Lower leg skin (tissue), 3 donors: ENCODE data around the gene EPM2A.

Source experiments
- CTCF ChIP-seq, 3 donors: fragments of 450-650 bp; IDR thresholded peaks; one replicate each; pipeline ENCODE4 v1.5.1; 2016; ENCODE audit warnings: antibody characterized with exemption in 3 of 3, mild to moderate bottlenecking in 3 of 3, moderate library complexity in 2 of 3
- POLR2A ChIP-seq, 2 donors: fragments of 450-650 bp; IDR thresholded peaks; one replicate each; pipeline ENCODE4 v1.6.1; 2016 to 2017; ENCODE audit warnings: antibody characterized with exemption in 2 of 2, mild to moderate bottlenecking in 1 of 2, moderate library complexity in 1 of 2

- TF ChIP-seq CTCF (IDR thresholded peaks at IDR 0.05) (no peak), POLR2A (IDR thresholded peaks at IDR 0.05) (no peak)
These were observed 37.5 kb upstream of the EPM2A start for GRCh38 chr6:145772846-145773245.
